Stimulated activated CD4-positive, alpha-beta T cell treated with anti-CD3 and anti-CD28 coated beads, Interleukin-1b, Interleukin-23, amount 100 ng/mL, for 1 hour (primary cell): ENCODE results near the gene FBLN5.

ENCODE experiments used
- DNase-seq, 2 donors: peaks; one replicate each; pipeline ENCODE4 v3.0.0-alpha.2; 2020; ENCODE audit warnings: low read depth in 2 of 2

FBLN5 gene

DNA sequence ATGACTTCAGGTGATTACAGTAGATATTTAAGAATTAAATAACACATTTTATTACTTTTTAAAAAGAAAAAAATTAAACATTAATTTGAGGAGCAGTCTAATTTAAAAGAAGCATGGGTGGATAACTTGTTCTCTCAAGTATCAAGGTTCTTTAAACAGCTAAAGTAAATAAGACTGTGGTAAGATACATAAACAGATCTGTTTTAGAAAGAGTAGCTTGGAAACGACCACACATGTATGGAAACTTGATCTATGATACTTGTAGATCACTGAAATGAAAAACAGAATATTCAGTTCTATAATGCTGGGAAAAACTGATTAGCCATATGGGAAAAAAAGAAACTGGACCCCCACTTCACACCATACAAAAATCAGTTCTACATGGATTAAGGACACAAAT lies 116.2 kb downstream of the FBLN5 start:
- DNase-seq = no peak

DNA sequence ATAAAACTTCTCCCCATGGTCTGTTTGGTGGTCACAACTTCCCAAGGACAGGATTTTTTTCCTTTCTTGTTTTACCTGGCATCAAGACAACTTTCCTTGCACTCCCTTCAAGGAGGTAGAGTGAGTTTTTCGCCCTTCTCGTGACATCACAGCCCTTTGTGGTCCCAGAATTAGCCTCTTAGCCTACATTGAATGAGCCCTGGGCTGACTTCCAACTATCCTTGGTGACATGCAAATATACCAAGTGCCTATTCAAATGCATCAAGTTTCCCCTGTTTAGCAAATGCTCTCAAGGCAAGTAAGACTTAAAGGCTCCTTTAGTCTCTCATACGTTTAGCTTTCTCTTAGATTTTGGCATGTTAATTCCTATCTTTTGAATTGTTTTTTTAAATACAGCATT lies 116.7 kb downstream of the FBLN5 start:
- DNase-seq = no peak

- DNase-seq = no peak
Observed at GRCh38 chr14:91829511-91829910, 118.0 kb downstream of the FBLN5 start.

GRCh38 chr14:91827746-91828145 lies 119.7 kb downstream of the FBLN5 start:
- DNase-seq = no peak
